ENCODE measurements around the gene HOPX.

The HOPX gene

GRCh38 chr4:56626963-56627362 lies 54.1 kb downstream of the HOPX start:
- no peak for TF ChIP-seq CTCF (IDR thresholded peaks at IDR 0.05; ENCODE audit: low read depth, low read length, missing control alignments)
- no peak for DNase-seq (ENCODE audit: low read depth)
- no peak overlapping the region for H3K4me3 ChIP-seq (ENCODE audit: low read depth, low read length)
- in situ Hi-C loops (cut with HindIII; ENCODE audit: low sequenced_read_pairs): no loop called here

GRCh38 chr4:56626420-56626819 lies 54.7 kb downstream of the HOPX start:
- TF ChIP-seq CTCF (IDR thresholded peaks at IDR 0.05; ENCODE audit: low read depth, low read length, missing control alignments): no peak
- no peak overlapping the region for H3K4me3 ChIP-seq (ENCODE audit: low read depth, low read length)
- in situ Hi-C loops (cut with HindIII; ENCODE audit: low sequenced_read_pairs): no loop called here
- DNase-seq (ENCODE audit: low read depth): no peak

GRCh38 chr4:56622176-56622575 lies 58.9 kb downstream of the HOPX start:
- TF ChIP-seq CTCF (IDR thresholded peaks at IDR 0.05; ENCODE audit: low read depth, low read length, missing control alignments): no peak
- in situ Hi-C loops (cut with HindIII; ENCODE audit: low sequenced_read_pairs): no loop called here
- no peak overlapping the region for H3K4me3 ChIP-seq (ENCODE audit: low read depth, low read length)
- no peak for DNase-seq (ENCODE audit: low read depth)

- H3K4me3 ChIP-seq (ENCODE audit: low read depth, low read length): no peak overlapping the region
- TF ChIP-seq CTCF (IDR thresholded peaks at IDR 0.05; ENCODE audit: low read depth, low read length, missing control alignments): no peak
- DNase-seq (ENCODE audit: low read depth): no peak
- in situ Hi-C loops (cut with HindIII; ENCODE audit: low sequenced_read_pairs): no loop called here
Observed at GRCh38 chr4:56619816-56620215, 61.3 kb downstream of the HOPX start.

GRCh38 chr4:56619160-56619559 lies 61.9 kb downstream of the HOPX start:
- in situ Hi-C loops (cut with HindIII; ENCODE audit: low sequenced_read_pairs): no loop called here
- peak; percentile 23 for DNase-seq (ENCODE audit: low read depth)
- H3K4me3 ChIP-seq (ENCODE audit: low read depth, low read length): no peak overlapping the region
- peak; percentile 14 for TF ChIP-seq CTCF (IDR thresholded peaks at IDR 0.05; ENCODE audit: low read depth, low read length, missing control alignments)

GRCh38 chr4:56618734-56619133 lies 62.4 kb downstream of the HOPX start:
- TF ChIP-seq CTCF (IDR thresholded peaks at IDR 0.05; ENCODE audit: low read depth, low read length, missing control alignments): no peak
- H3K4me3 ChIP-seq (ENCODE audit: low read depth, low read length): no peak overlapping the region
- in situ Hi-C loops (cut with HindIII; ENCODE audit: low sequenced_read_pairs): no loop called here
- no peak for DNase-seq (ENCODE audit: low read depth)

Data from astrocyte of the cerebellum (primary cell).